Breast epithelium (tissue), 3 donors: ENCODE results near the gene TPM2.
"Not testable (repeated sequence)": the region's sequence is repeated elsewhere in the genome, so short reads cannot be mapped to it uniquely, and the experiment has no call there.

Source experiments
- POLR2A ChIP-seq: fragments of 450-650 bp; IDR thresholded peaks from one replicate; pipeline ENCODE4 v1.6.1; 2016; ENCODE audit warnings: antibody characterized with exemption, mild to moderate bottlenecking, moderate library complexity
- TF ChIP-seq, protein P1 (sequence below), 3 donors: fragments of 450-650 bp; IDR thresholded peaks; one replicate each; pipeline ENCODE4 v1.5.1; 2016 to 2017; ENCODE audit warnings: antibody characterized with exemption in 3 of 3, mild to moderate bottlenecking in 3 of 3, moderate library complexity in 3 of 3

DNA sequence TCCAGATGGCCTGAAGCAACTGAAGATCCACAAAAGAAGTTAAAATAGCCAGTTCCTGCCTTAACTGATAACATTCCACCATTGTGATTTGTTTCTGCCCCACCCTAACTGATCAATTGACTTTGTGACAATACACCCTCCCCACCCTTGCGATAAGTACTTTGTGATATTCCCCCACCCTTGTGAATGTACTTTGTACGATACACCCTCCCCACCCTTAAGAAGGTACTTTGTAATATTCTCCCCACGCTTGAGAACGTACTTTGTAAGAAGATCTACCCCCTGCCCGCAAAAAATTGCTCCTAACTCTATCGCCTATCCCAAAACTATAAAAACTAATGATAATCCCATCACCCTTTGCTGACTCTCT, 52.9 kb downstream of the TPM2 start:
- TF ChIP-seq, protein P1, sequence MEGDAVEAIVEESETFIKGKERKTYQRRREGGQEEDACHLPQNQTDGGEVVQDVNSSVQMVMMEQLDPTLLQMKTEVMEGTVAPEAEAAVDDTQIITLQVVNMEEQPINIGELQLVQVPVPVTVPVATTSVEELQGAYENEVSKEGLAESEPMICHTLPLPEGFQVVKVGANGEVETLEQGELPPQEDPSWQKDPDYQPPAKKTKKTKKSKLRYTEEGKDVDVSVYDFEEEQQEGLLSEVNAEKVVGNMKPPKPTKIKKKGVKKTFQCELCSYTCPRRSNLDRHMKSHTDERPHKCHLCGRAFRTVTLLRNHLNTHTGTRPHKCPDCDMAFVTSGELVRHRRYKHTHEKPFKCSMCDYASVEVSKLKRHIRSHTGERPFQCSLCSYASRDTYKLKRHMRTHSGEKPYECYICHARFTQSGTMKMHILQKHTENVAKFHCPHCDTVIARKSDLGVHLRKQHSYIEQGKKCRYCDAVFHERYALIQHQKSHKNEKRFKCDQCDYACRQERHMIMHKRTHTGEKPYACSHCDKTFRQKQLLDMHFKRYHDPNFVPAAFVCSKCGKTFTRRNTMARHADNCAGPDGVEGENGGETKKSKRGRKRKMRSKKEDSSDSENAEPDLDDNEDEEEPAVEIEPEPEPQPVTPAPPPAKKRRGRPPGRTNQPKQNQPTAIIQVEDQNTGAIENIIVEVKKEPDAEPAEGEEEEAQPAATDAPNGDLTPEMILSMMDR (IDR thresholded peaks at IDR 0.05): not testable (repeated sequence)
- TF ChIP-seq POLR2A: not testable (repeated sequence)
